Gastrocnemius medialis (tissue), 4 donors: ENCODE results near the gene GALNS.

Experiments used
- POLR2A ChIP-seq, 2 donors: fragments of 450-650 bp; IDR thresholded peaks; one replicate each; pipeline ENCODE4 v1.6.1; 2017; ENCODE audit warnings: antibody characterized with exemption in 2 of 2, mild to moderate bottlenecking in 2 of 2, moderate library complexity in 2 of 2
- TF ChIP-seq, protein P1 (sequence below), 5 experiments: fragments of 450-650 bp in 3 of 5; fragments of 200-600 bp in 2 of 5; sonication (generic) in 2 of 5; IDR thresholded peaks in 4 of 5; conservative IDR thresholded peaks in 1 of 5; 1 replicate in 4 of 5; 2 replicates in 1 of 5; pipeline ENCODE4 v1.5.1; 2016 to 2019; ENCODE audit warnings: antibody characterized with exemption in 5 of 5, mild to moderate bottlenecking in 3 of 5, moderate library complexity in 3 of 5

DNA sequence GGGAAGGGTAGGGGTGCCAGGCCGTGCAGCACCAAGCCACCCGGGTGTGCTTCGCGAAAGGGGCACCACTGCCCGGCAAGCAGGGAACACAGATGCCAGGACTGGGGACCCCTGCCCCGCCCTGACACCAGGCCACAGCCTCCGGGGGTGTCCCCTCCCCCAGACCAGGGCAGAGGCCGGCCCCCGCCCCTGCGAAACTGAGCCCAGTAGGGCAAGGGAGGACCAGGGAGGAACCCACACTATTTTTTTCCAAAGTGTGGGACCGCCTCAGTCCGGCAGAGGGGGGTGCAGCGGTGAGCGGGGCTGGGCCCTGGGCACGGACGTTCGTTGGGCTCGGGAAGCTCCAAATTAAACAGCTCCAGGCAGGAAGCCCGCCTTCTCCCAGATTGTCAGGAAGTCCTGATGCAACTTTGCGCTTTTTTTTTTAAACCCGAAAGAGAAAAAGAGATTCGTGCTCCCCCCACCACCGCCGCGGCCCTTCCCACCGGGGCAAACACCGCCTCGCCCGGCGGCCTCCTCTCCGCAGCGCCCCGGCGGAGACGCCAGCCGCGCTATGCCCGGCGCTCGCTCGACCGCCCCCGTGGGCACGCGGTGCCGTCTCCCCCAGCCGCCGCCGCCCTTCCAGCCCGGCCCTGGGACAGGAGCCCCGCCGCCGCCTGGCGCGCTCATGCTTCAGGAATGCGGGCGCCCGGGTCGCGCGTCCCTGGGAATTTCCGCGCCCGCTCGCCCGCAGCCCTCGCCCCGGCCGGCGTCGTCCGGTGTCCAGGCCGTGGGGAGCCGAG is 72.5 kb downstream of the GALNS start:
- TF ChIP-seq, protein P1, sequence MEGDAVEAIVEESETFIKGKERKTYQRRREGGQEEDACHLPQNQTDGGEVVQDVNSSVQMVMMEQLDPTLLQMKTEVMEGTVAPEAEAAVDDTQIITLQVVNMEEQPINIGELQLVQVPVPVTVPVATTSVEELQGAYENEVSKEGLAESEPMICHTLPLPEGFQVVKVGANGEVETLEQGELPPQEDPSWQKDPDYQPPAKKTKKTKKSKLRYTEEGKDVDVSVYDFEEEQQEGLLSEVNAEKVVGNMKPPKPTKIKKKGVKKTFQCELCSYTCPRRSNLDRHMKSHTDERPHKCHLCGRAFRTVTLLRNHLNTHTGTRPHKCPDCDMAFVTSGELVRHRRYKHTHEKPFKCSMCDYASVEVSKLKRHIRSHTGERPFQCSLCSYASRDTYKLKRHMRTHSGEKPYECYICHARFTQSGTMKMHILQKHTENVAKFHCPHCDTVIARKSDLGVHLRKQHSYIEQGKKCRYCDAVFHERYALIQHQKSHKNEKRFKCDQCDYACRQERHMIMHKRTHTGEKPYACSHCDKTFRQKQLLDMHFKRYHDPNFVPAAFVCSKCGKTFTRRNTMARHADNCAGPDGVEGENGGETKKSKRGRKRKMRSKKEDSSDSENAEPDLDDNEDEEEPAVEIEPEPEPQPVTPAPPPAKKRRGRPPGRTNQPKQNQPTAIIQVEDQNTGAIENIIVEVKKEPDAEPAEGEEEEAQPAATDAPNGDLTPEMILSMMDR (IDR thresholded peaks at IDR 0.05 in 4 of 5, conservative IDR thresholded peaks at IDR 0.05 in 1 of 5), result peak in 3 of 5 experiments; percentile 21 to 48 (median 32)
- no peak for TF ChIP-seq POLR2A (IDR thresholded peaks at IDR 0.05)
